Measurements from ENCODE around the gene AP2A1. TPM values are rescaled to one million over a fixed set of nuclear protein-coding genes. Genes with fewer than 3 reads are reported as not detected.

The AP2A1 gene
- total RNA-seq, 1 experiment from 2014 or later, result 119 TPM

GRCh38 chr19:49763230-49763629 is 3.6 kb upstream of the AP2A1 start, which contains the start of gene TSKS (continued):
- TF ChIP-seq ZMAT4 (CRISPR knock-in tag; IDR thresholded peaks at IDR 0.05), result no peak

- peaks cover 24% of the 10 kb centered on the region for H3K4me1 Mint-ChIP-seq
- no peaks in the 10 kb centered on the region for H3K36me3 Mint-ChIP-seq
- no peaks in the 10 kb centered on the region for H3K9me3 Mint-ChIP-seq
- ChIA-PET POLR2A (no interaction called here), CTCF (interaction anchor here (1.5 kb wide), 1 partner anchor 47 kb away, joined by 4 read pairs; no protein-coding TSS in a partner anchor)
- H3K27me3 Mint-ChIP-seq (ENCODE audit: low read depth), result peaks cover 2% of the 10 kb centered on the region; the same call in 1 of the 2 replicates
- no peak for TF ChIP-seq JUN (CRISPR knock-in tag; IDR thresholded peaks at IDR 0.05)
- ATAC-seq (no peak), DNase-seq (ENCODE audit: low spot score) (no peak)
- no peak overlapping the region for H3K4me3 Mint-ChIP-seq
- H3K27ac Mint-ChIP-seq, result peak overlapping the region; percentile 70; the same call in 1 of the 2 replicates
Observed at GRCh38 chr19:49764341-49764740, 2.5 kb upstream of the AP2A1 start.

GRCh38 chr19:49766007-49766929 is 533 bp upstream of the AP2A1 start:
- ChIA-PET POLR2A (interaction anchor here (0.6 to 2.1 kb wide), 20 partner anchors 8 to 1213 kb away, joined by 3 to 9 read pairs (median 4); partner anchors contain the start of genes AKT1S1, FUZ, PRR12 and PTOV1), CTCF (interaction anchor here (0.5 to 2.0 kb wide), 25 partner anchors 16 to 769 kb away, joined by 3 to 16 read pairs (median 4); partner anchors contain the start of genes ADM5, CPT1C, FUZ and TEAD2)
- Mint-ChIP-seq H3K4me1 (peaks cover 21% of the 10 kb centered on the region), H3K27ac (peak overlapping the region; percentile 100), H3K36me3 (no peaks in the 10 kb centered on the region), H3K4me3 (peak overlapping the region; percentile 81), H3K27me3 (ENCODE audit: low read depth) (no peaks in the 10 kb centered on the region; the same call in 1 of the 2 replicates), H3K9me3 (no peaks in the 10 kb centered on the region)
- TF ChIP-seq NFYB (CRISPR knock-in tag; conservative IDR thresholded peaks at IDR 0.05; ENCODE audit: low read depth), result peak; percentile 96
- TF ChIP-seq FOXK1 (CRISPR knock-in tag; IDR thresholded peaks at IDR 0.05), result peak; percentile 78
- TF ChIP-seq ZNF532 (CRISPR knock-in tag; IDR thresholded peaks at IDR 0.05; ENCODE audit: borderline replicate concordance), result no peak
- peak; percentile 97 for TF ChIP-seq SP1 (CRISPR knock-in tag; conservative IDR thresholded peaks at IDR 0.05)
- TF ChIP-seq GABPB1 (CRISPR knock-in tag; IDR thresholded peaks at IDR 0.05), result peak; percentile 52; the same call in 1 of the 2 replicates
- TF ChIP-seq CREM (CRISPR knock-in tag; IDR thresholded peaks at IDR 0.05), result peak; percentile 46; the same call in 1 of the 2 replicates
- DNase-seq (ENCODE audit: low spot score), result peak; percentile 99
- ATAC-seq, result peak; percentile 89

- H3K27ac Mint-ChIP-seq, result no peak overlapping the region; the same call in 1 of the 2 replicates
- CTCF ChIA-PET, result interaction anchor here (1.0 to 2.0 kb wide), 17 partner anchors 17 to 221 kb away, joined by 3 to 16 read pairs (median 4); partner anchors contain the start of genes ADM5 and FUZ
- H3K4me3 Mint-ChIP-seq, result peak overlapping the region; percentile 94
- H3K27me3 Mint-ChIP-seq (ENCODE audit: low read depth), result no peaks in the 10 kb centered on the region; the same call in 1 of the 2 replicates
- H3K36me3 Mint-ChIP-seq, result peaks cover 3% of the 10 kb centered on the region; the same call in 1 of the 2 replicates
- DNase-seq (ENCODE audit: low spot score) (no peak), ATAC-seq (no peak)
- POLR2A ChIA-PET, result interaction anchor here (0.6 to 2.1 kb wide), 8 partner anchors 16 to 220 kb away, joined by 4 to 9 read pairs (median 4); partner anchors contain the start of gene PTOV1
- peaks cover 17% of the 10 kb centered on the region for H3K4me1 Mint-ChIP-seq
- H3K9me3 Mint-ChIP-seq, result no peaks in the 10 kb centered on the region
- no peak for TF ChIP-seq ZBTB43 (CRISPR knock-in tag; IDR thresholded peaks at IDR 0.05)
- TF ChIP-seq OVOL2 (CRISPR knock-in tag; IDR thresholded peaks at IDR 0.05; ENCODE audit: borderline replicate concordance), result no peak
- TF ChIP-seq AR (CRISPR knock-in tag; IDR thresholded peaks at IDR 0.05), result no peak
- no peak for TF ChIP-seq NFATC4 (CRISPR knock-in tag; IDR thresholded peaks at IDR 0.05)
- no peak for TF ChIP-seq ZMAT4 (CRISPR knock-in tag; IDR thresholded peaks at IDR 0.05)
Observed at GRCh38 chr19:49767381-49767780, 580 bp downstream of the AP2A1 start.
